GM13977 (cell line): ENCODE data around the gene TOMM20.

Source experiments
- DNase-seq: peaks from one replicate; pipeline ENCODE4 v3.0.0; 2012; ENCODE audit warnings: low spot score
- in situ Hi-C: fragments of 300-500 bp; cut with MboI; formaldehyde crosslinking; loops from one replicate; pipeline ENCODE4 v1.12.0; 2022; ENCODE audit warnings: low sequenced_read_pairs, low pct_unique_long_range_greater_than_20kb, mixed read lengths, inconsistent platforms; ENCODE audit not compliant: unreplicated experiment
- TF ChIP-seq, protein P1 (sequence below): IDR thresholded peaks from 2 replicates; pipeline ENCODE4 v1.5.1; 2012; ENCODE audit warnings: mild to moderate bottlenecking, control low read depth; ENCODE audit not compliant: insufficient read depth; ENCODE audit errors: extremely low read depth, missing control alignments

Gene TOMM20

GRCh38 chr1:235112297-235113182 lies 16.1 kb downstream of the TOMM20 start:
- TF ChIP-seq, protein P1, sequence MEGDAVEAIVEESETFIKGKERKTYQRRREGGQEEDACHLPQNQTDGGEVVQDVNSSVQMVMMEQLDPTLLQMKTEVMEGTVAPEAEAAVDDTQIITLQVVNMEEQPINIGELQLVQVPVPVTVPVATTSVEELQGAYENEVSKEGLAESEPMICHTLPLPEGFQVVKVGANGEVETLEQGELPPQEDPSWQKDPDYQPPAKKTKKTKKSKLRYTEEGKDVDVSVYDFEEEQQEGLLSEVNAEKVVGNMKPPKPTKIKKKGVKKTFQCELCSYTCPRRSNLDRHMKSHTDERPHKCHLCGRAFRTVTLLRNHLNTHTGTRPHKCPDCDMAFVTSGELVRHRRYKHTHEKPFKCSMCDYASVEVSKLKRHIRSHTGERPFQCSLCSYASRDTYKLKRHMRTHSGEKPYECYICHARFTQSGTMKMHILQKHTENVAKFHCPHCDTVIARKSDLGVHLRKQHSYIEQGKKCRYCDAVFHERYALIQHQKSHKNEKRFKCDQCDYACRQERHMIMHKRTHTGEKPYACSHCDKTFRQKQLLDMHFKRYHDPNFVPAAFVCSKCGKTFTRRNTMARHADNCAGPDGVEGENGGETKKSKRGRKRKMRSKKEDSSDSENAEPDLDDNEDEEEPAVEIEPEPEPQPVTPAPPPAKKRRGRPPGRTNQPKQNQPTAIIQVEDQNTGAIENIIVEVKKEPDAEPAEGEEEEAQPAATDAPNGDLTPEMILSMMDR, result no peak
- DNase-seq, result no peak
- in situ Hi-C loops, result no loop called here

- TF ChIP-seq, protein P1, result no peak
- in situ Hi-C loops, result no loop called here
- no peak for DNase-seq
Measured at GRCh38 chr1:235111107-235111506, 17.5 kb downstream of the TOMM20 start.

GRCh38 chr1:235108876-235109275 lies 19.8 kb downstream of the TOMM20 start:
- no peak for DNase-seq
- TF ChIP-seq, protein P1, result no peak
- in situ Hi-C loops, result loop anchor here (10.0 kb wide), 1 partner anchor 306 kb away; no protein-coding TSS in a partner anchor

- in situ Hi-C loops, result loop anchor here (10.0 kb wide), 1 partner anchor 307 kb away; no protein-coding TSS in a partner anchor
Measured at GRCh38 chr1:235108185-235108593, 20.4 kb downstream of the TOMM20 start.

DNA sequence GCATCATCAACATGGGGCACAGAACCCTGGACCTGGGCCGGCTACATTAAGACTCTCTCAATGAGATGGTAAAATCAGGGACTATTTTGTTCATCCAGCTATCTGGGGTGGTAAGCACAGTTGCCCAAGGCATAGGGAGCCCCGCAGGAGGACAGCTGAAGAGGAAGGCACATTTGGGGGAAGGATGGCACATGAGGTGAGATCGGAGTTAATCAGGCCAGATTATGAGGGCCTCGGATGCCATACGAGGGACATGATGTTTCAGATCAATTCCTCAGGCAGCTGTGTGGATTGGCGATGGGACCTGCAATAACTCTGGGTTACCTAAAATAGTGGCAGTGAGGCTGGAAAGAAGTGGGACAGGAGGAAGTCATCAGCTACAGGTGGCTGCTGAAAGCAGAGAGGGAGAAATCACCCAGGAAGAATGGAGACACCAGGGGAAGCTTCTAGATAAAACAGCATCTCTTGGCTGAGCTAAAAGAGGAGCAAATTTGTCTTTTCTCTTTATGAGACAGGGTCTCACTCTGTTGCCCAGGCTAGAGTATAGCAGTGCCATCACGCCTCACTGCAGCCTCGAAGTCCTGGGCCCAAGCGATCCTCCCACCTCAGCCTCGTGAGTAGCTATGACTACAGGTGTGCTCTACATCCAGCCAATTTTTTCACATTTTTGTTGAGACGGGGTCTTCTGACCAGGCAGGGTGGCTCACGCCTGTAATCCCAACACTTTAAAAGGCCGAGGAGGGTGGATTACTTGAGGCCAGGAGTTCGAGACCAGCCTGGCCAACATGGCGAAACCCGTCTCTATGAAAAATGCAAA lies 21.1 kb downstream of the TOMM20 start:
- no peak for DNase-seq
- in situ Hi-C loops, result loop anchor here (10.0 kb wide), 1 partner anchor 307 kb away; no protein-coding TSS in a partner anchor
- TF ChIP-seq, protein P1, result no peak

More at GRCh38 chr1:235108185-235108593, 20.4 kb downstream of the TOMM20 start:
- TF ChIP-seq, protein P1, result no peak
- no peak for DNase-seq

GRCh38 chr1:235106457-235106856 lies 22.2 kb downstream of the TOMM20 start:
- no peak for DNase-seq
- in situ Hi-C loops, result loop anchor here (10.0 kb wide), 1 partner anchor 308 kb away; no protein-coding TSS in a partner anchor
- TF ChIP-seq, protein P1, result no peak
